B cell (primary cell): Measurements from ENCODE around the gene ATF7IP2. TPM values are rescaled to one million over a fixed set of nuclear protein-coding genes. Genes with fewer than 3 reads are reported as not detected.

Source experiments
- ATAC-seq: fragments of 200-7000 bp; cut with Tn5 transposase; one replicate; pipeline ENCODE4 v1.10.0; 2021; ENCODE audit warnings: low read depth, mild to moderate bottlenecking, moderate number of reproducible peaks, moderate library complexity
- CTCF ChIA-PET: fragments of 350-600 bp; sonication (Branson Sonifier 250); formaldehyde crosslinking; loops from one replicate; lab custom pipeline; 2021; ENCODE audit warnings: antibody characterized with exemption, inconsistent platforms; lab: Charles Lee
- POLR2A ChIA-PET: fragments of 350-600 bp; sonication (Branson Sonifier 250); formaldehyde crosslinking; loops from one replicate; lab custom pipeline; 2021; ENCODE audit warnings: antibody characterized with exemption; lab: Charles Lee
- DNase-seq: peaks from one replicate; pipeline ENCODE4 v3.0.0; 2013
- H2AFZ ChIP-seq: 2 replicates; pipeline ENCODE4 v1.6.1; 2012; ENCODE audit warnings: mild to moderate bottlenecking, low read depth, low read length; ENCODE audit not compliant: insufficient read depth, poor library complexity, severe bottlenecking
- H3K27ac ChIP-seq, 2 donors: 1 replicate in 1 of 2; 2 replicates in 1 of 2; pipeline ENCODE4 v1.5.1; 2012 to 2013; ENCODE audit warnings: low read length in 2 of 2, mild to moderate bottlenecking in 2 of 2, moderate library complexity in 1 of 2
- H3K27me3 ChIP-seq, 4 experiments: fragments of 200-600 bp in 1 of 4; sonication (generic) in 1 of 4; replicated peaks in 1 of 4; 1 replicate in 2 of 4; 2 replicates in 2 of 4; pipeline versions ENCODE4 v1.6.1 to v1.7.0; 2013 to 2016; ENCODE audit warnings: low read length in 3 of 4, mild to moderate bottlenecking in 2 of 4, mixed read lengths in 1 of 4, moderate library complexity in 1 of 4; ENCODE audit not compliant: insufficient read depth in 4 of 4, control insufficient read depth in 3 of 4; ENCODE audit errors: control extremely low read depth in 1 of 4
- H3K36me3 ChIP-seq, 2 experiments: replicated peaks in 1 of 2; 1 replicate in 1 of 2; 2 replicates in 1 of 2; pipeline versions ENCODE4 v1.6.1 to v1.7.1; 2013; ENCODE audit warnings: low read length in 1 of 2; ENCODE audit not compliant: insufficient read depth in 2 of 2, control insufficient read depth in 1 of 2; ENCODE audit errors: control extremely low read depth in 1 of 2, extremely low read depth in 1 of 2
- H3K4me1 ChIP-seq, 2 donors: fragments of 200-600 bp in 1 of 2; sonication (generic) in 1 of 2; 1 replicate in 1 of 2; 2 replicates in 1 of 2; pipeline versions ENCODE4 v1.5.1 to v1.6.1; 2013 to 2017; ENCODE audit warnings: low read length in 2 of 2; ENCODE audit not compliant: control insufficient read depth in 2 of 2, insufficient read depth in 2 of 2
- H3K4me2 ChIP-seq: replicated peaks from 2 replicates; pipeline ENCODE3; 2012; ENCODE audit warnings: mild to moderate bottlenecking, low read depth, low read length; ENCODE audit not compliant: poor library complexity, severe bottlenecking
- H3K4me3 ChIP-seq, 5 experiments: fragments of 200-600 bp in 1 of 5; sonication (generic) in 1 of 5; 1 replicate in 3 of 5; 2 replicates in 2 of 5; pipeline versions ENCODE4 v1.5.1 to v1.7.0; 2011 to 2016; ENCODE audit warnings: low read length in 4 of 5, mild to moderate bottlenecking in 4 of 5, low read depth in 2 of 5, control low read depth in 1 of 5, moderate library complexity in 1 of 5; ENCODE audit not compliant: insufficient read depth in 1 of 5; ENCODE audit errors: control extremely low read depth in 1 of 5, extremely low read depth in 1 of 5
- H3K79me2 ChIP-seq: fragments of 200-600 bp; sonication (generic); one replicate; pipeline ENCODE4 v1.6.0; 2016; ENCODE audit warnings: low read length; ENCODE audit not compliant: control insufficient read depth, insufficient read depth
- H3K9ac ChIP-seq: fragments of 200-600 bp; sonication (generic); 2 replicates; pipeline ENCODE4 v1.6.1; 2017; ENCODE audit warnings: mild to moderate bottlenecking, low read length, moderate library complexity
- H3K9me3 ChIP-seq, 3 donors: one replicate each; pipeline versions ENCODE4 v1.6.1 to v1.7.1; 2013; ENCODE audit warnings: low read length in 2 of 3; ENCODE audit not compliant: control insufficient read depth in 2 of 3, insufficient read depth in 1 of 3; ENCODE audit errors: control extremely low read depth in 1 of 3
- H4K20me1 ChIP-seq: 2 replicates; pipeline ENCODE4 v1.6.0; 2012; ENCODE audit warnings: mild to moderate bottlenecking, low read length; ENCODE audit not compliant: insufficient read depth, control insufficient read depth, poor library complexity, severe bottlenecking
- H3K27ac Mint-ChIP-seq: one replicate; pipeline ENCODE4 v1.8.0; 2021; ENCODE audit warnings: mixed read lengths
- H3K27me3 Mint-ChIP-seq: one replicate; pipeline ENCODE4 v1.8.0; 2021; ENCODE audit warnings: mixed read lengths
- H3K4me1 Mint-ChIP-seq: one replicate; pipeline ENCODE4 v1.8.0; 2021; ENCODE audit warnings: mixed read lengths
- H3K4me3 Mint-ChIP-seq: one replicate; pipeline ENCODE4 v1.8.0; 2021; ENCODE audit warnings: mixed read lengths
- H3K9me3 Mint-ChIP-seq: one replicate; pipeline ENCODE4 v1.8.0; 2022; ENCODE audit warnings: mixed read lengths; ENCODE audit not compliant: insufficient read depth
- CTCF ChIP-seq: fragments of 200-600 bp; IDR thresholded peaks from one replicate; pipeline ENCODE4 v1.8.0; 2022; ENCODE audit warnings: antibody characterized with exemption, mild to moderate bottlenecking
- EZH2 ChIP-seq: IDR thresholded peaks from 2 replicates; pipeline ENCODE4 v1.6.1; 2012; ENCODE audit warnings: borderline replicate concordance, low read depth, mild to moderate bottlenecking, moderate library complexity, low read length; ENCODE audit not compliant: insufficient read depth, poor library complexity, severe bottlenecking
- WGBS: methylation state at CpG from one replicate; pipeline ENCODE4 v1.1.5; 2013; ENCODE audit warnings: missing lambda C conversion rate; ENCODE audit not compliant: insufficient coverage; 5-methylcytosine and 5-hydroxymethylcytosine counted together
- intact Hi-C: fragments of 100-400 bp; cut with micrococcal nuclease; formaldehyde crosslinking; loops from one replicate; pipeline ENCODE4 v1.10.0; 2022
- polyA plus RNA-seq: library from polyadenylated mRNA; depleted of rRNA; stranded (reverse); fragments of >200 nt; gene quantifications from 2 replicates; pipeline ENCODE4 v1.2.3, GENCODE V29; 2012
- total RNA-seq, 2 donors: library from RNA; stranded (reverse); fragments of 120-200 nt in 1 of 2; gene quantifications; 1 replicate in 1 of 2; 2 replicates in 1 of 2; pipeline versions ENCODE4 v1.2.3 to v1.2.4, GENCODE V29; 2013 to 2022

The ATF7IP2 gene
- total and polyA plus RNA-seq, 2 donors (not counting 1 experiment from before 2014, with no cell fraction given), result 67.5 to 105 TPM

GRCh38 chr16:10497132-10498101 is 111.6 kb downstream of the ATF7IP2 start:
- H3K9me3 Mint-ChIP-seq, result peaks cover 14% of the 10 kb centered on the region
- Histone ChIP-seq H3K79me2 (no peaks in the 10 kb centered on the region), H3K27me3 (no peaks in the 10 kb centered on the region), H3K4me1 (peaks cover 8 to 11% of the 10 kb centered on the region in 2 donors), H2AFZ (no peak overlapping the region), H3K27ac (no peak overlapping the region), H3K36me3 (no peaks in the 10 kb centered on the region), H4K20me1 (no peaks in the 10 kb centered on the region), H3K4me2 (no peak overlapping the region), H3K4me3 (no peak overlapping the region), H3K9ac (no peak overlapping the region), H3K9me3 (peaks cover 2 to 31% (median 16%) of the 10 kb centered on the region in 3 donors)
- H3K4me3 Mint-ChIP-seq, result no peak overlapping the region
- CTCF ChIA-PET, result interaction anchor here (0.7 to 0.8 kb wide), 3 partner anchors 19 to 389 kb away, joined by 3 read pairs; no protein-coding TSS in a partner anchor
- peaks cover 8% of the 10 kb centered on the region for H3K4me1 Mint-ChIP-seq
- ATAC-seq, result no peak
- DNase-seq, result no peak
- TF ChIP-seq EZH2 (no peak), CTCF (no peak)
- 91% methylated on average over 8 of the region's 13 CpGs for WGBS
- H3K27me3 Mint-ChIP-seq, result no peaks in the 10 kb centered on the region
- intact Hi-C loops, result no loop called here
- POLR2A ChIA-PET, result no interaction called here
- no peak overlapping the region for H3K27ac Mint-ChIP-seq
